ENCODE results near the gene LTBP4.
"Not testable (repeated sequence)": the region's sequence is repeated elsewhere in the genome, so short reads cannot be mapped to it uniquely, and the experiment has no call there.

LTBP4 gene

DNA sequence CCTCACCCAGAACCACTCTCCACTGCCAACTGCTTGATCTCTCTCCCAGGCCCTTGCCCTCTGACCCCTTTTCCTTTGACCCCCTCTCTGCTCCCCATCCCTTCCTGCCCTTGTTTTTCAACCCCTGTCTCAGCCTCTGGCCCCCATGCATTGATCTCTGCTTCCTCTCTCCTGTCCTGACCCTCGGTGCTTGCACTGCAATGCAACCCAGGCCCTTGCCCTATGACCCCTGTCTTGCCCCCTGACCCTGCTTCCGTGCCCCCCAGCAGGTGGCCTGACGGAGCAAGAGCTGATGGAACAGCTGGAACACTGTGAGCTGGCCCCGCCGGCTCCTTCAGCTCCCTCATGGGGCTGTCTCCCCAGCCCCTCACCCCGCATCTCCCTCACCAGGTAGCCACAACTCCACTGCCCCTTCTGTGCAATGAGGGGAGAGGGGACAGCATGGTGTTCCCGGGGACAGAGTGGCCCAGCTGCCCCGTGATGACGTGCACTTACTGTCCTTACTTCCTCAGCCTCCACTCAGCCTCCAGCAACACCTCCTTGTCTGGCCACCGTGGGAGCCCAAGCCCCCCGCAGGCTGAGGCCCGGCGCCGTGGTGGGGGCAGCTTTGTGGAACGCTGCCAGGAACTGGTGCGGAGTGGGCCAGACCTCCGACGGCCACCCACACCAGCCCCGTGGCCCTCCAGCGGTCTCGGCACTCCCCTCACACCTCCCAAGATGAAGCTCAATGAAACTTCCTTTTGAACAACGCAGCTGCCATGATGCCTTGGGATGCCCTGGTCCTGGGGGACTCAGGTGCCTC lies 10.5 kb upstream of the LTBP4 start:
- TF ChIP-seq GABPA (IDR thresholded peaks at IDR 0.05; ENCODE audit: low read depth), result no peak
- no peak for TF ChIP-seq POLR2AphosphoS5 (IDR thresholded peaks at IDR 0.05; ENCODE audit: low read depth)
- TF ChIP-seq CTCF (IDR thresholded peaks at IDR 0.05; ENCODE audit: insufficient read depth, low read length), result no peak
- TF ChIP-seq, protein P1, sequence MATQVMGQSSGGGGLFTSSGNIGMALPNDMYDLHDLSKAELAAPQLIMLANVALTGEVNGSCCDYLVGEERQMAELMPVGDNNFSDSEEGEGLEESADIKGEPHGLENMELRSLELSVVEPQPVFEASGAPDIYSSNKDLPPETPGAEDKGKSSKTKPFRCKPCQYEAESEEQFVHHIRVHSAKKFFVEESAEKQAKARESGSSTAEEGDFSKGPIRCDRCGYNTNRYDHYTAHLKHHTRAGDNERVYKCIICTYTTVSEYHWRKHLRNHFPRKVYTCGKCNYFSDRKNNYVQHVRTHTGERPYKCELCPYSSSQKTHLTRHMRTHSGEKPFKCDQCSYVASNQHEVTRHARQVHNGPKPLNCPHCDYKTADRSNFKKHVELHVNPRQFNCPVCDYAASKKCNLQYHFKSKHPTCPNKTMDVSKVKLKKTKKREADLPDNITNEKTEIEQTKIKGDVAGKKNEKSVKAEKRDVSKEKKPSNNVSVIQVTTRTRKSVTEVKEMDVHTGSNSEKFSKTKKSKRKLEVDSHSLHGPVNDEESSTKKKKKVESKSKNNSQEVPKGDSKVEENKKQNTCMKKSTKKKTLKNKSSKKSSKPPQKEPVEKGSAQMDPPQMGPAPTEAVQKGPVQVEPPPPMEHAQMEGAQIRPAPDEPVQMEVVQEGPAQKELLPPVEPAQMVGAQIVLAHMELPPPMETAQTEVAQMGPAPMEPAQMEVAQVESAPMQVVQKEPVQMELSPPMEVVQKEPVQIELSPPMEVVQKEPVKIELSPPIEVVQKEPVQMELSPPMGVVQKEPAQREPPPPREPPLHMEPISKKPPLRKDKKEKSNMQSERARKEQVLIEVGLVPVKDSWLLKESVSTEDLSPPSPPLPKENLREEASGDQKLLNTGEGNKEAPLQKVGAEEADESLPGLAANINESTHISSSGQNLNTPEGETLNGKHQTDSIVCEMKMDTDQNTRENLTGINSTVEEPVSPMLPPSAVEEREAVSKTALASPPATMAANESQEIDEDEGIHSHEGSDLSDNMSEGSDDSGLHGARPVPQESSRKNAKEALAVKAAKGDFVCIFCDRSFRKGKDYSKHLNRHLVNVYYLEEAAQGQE (IDR thresholded peaks at IDR 0.05; ENCODE audit: insufficient replicate concordance, low read depth), result no peak
- TF ChIP-seq SPI1 (IDR thresholded peaks at IDR 0.05; ENCODE audit: borderline replicate concordance, low read depth), result no peak
- no peaks in the 10 kb centered on the region for H3K27me3 ChIP-seq (ENCODE audit: insufficient read depth, poor library complexity, severe bottlenecking)
- no peak for DNase-seq (ENCODE audit: low read depth in 1 of 2, low spot score in 1 of 2)
- H3K27ac ChIP-seq (replicated peaks), result no peak overlapping the region
- H3K4me3 ChIP-seq (replicated peaks; ENCODE audit: insufficient read depth, low read length), result no peak overlapping the region

DNA sequence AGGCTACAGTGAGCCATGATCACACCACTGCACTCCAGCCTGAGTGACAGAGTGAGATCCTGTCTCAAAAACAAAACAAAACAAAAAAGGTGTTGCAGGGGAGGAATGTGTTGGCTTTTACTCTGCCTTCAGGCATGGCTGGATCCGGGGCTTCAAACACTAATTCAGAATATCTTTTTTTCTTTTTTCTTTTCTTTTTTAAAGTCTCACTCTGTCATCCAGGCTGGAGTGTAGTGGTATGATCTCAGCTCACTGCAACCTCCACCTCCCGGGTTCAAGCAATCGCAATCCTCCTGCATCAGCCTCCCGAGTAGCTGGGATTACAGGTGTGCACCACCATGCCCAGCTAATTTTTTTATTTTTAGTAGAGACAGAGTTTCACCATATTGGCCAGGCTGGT lies 9.4 kb upstream of the LTBP4 start:
- not testable (repeated sequence) for H3K27me3 ChIP-seq (ENCODE audit: insufficient read depth, poor library complexity, severe bottlenecking); H3K4me3 ChIP-seq (replicated peaks; ENCODE audit: insufficient read depth, low read length); DNase-seq (ENCODE audit: low read depth in 1 of 2, low spot score in 1 of 2); H3K27ac ChIP-seq (replicated peaks)

DNA sequence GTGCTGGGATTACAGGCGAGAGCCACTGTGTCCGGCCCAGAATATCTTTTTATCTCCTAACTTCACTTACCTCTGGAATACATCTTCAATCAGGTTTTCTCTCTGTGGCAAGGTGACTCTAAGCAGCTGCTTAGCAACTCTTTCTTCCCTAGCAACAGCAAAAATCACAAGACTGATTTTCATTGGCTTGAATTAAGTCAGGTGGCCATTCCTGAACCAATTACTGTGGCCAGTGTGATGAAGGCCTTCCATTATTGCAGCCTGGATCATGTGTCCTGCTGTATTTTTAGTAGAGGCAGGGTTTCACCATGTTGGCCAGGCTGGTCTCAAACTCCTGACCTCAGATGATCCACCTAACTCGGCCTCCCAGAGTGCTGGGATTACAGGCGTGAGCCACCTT lies 9.0 kb upstream of the LTBP4 start:
- H3K27me3 ChIP-seq (ENCODE audit: insufficient read depth, poor library complexity, severe bottlenecking), result peaks cover 8% of the 10 kb centered on the region
- no peak for TF ChIP-seq SPI1 (IDR thresholded peaks at IDR 0.05; ENCODE audit: borderline replicate concordance, low read depth)
- no peak for TF ChIP-seq CTCF (IDR thresholded peaks at IDR 0.05; ENCODE audit: insufficient read depth, low read length)
- TF ChIP-seq, protein P1 (IDR thresholded peaks at IDR 0.05; ENCODE audit: insufficient replicate concordance, low read depth), result no peak
- TF ChIP-seq GABPA (IDR thresholded peaks at IDR 0.05; ENCODE audit: low read depth), result no peak
- TF ChIP-seq POLR2AphosphoS5 (IDR thresholded peaks at IDR 0.05; ENCODE audit: low read depth), result no peak
- no peak overlapping the region for H3K27ac ChIP-seq (replicated peaks)
- H3K4me3 ChIP-seq (replicated peaks; ENCODE audit: insufficient read depth, low read length), result no peak overlapping the region
- DNase-seq (ENCODE audit: low read depth in 1 of 2, low spot score in 1 of 2), result peak in 1 of 2 experiments; percentile 42

- no peak for DNase-seq (ENCODE audit: low read depth in 1 of 2, low spot score in 1 of 2)
- H3K4me3 ChIP-seq (replicated peaks; ENCODE audit: insufficient read depth, low read length), result no peak overlapping the region
Measured at GRCh38 chr19:40594255-40594654, 6.9 kb upstream of the LTBP4 start.

More at GRCh38 chr19:40594255-40594654, 6.9 kb upstream of the LTBP4 start:
- no peak for TF ChIP-seq CTCF (IDR thresholded peaks at IDR 0.05; ENCODE audit: insufficient read depth, low read length)
- TF ChIP-seq SPI1 (IDR thresholded peaks at IDR 0.05; ENCODE audit: borderline replicate concordance, low read depth), result no peak
- no peak for TF ChIP-seq GABPA (IDR thresholded peaks at IDR 0.05; ENCODE audit: low read depth)
- no peak for TF ChIP-seq POLR2AphosphoS5 (IDR thresholded peaks at IDR 0.05; ENCODE audit: low read depth)
- TF ChIP-seq, protein P1 (IDR thresholded peaks at IDR 0.05; ENCODE audit: insufficient replicate concordance, low read depth), result no peak
- peaks cover 26% of the 10 kb centered on the region for H3K27me3 ChIP-seq (ENCODE audit: insufficient read depth, poor library complexity, severe bottlenecking)
- no peak overlapping the region for H3K27ac ChIP-seq (replicated peaks)

All from HL-60 (cell line).